GM18861 (cell line): ENCODE results near the gene OR2A14.
"Not testable (repeated sequence)": the region's sequence is repeated elsewhere in the genome, so short reads cannot be mapped to it uniquely, and the experiment has no call there.

Experiments used
- ATAC-seq: cut with Tn5 transposase; IDR thresholded peaks from one replicate; pipeline ENCODE4 v1.9.1; 2021; ENCODE audit not compliant: unreplicated experiment

Gene OR2A14

GRCh38 chr7:144148224-144148827, 25.4 kb downstream of the OR2A14 start:
- no peak for ATAC-seq

- no peak for ATAC-seq
These were observed 35.9 kb downstream of the OR2A14 start for GRCh38 chr7:144158861-144159260.

- ATAC-seq, result no peak
These were observed 41.8 kb downstream of the OR2A14 start for GRCh38 chr7:144164784-144165183.

DNA sequence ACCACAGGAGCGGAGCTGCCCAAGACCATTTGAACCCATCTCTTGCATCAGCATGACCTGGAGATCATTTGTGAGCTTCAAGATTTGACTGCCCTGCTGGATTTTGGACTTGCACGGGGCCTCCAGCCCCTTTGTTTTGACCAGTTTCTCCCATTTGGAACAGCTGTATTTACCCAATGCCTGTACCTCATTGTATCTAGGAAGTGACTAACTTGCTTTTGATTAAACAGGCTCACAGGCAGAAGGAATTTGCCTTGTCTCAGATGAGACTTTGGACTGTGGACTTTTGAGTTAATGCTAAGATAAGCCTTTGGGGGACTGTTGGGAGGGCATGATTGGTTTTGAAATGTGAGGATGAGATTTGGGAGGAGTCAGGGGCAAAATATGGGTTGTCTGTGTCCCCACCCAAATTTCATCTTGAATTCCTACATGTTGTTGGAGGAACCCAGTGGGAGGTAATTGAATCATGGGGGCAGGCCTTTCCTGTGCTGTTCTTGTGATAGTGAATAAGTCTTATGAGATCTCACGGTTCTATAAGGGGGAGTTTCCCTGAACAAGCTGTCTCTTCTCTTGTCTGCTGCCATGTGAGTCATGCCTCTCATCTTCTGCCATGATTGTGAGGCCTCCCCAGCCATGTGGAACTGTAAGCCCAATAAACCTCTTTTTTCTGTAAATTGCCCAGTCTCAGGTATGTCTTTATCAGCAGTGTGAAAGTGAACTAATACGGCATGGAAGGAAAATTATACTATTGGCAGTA, 48.8 kb downstream of the OR2A14 start:
- ATAC-seq, result not testable (repeated sequence)

DNA sequence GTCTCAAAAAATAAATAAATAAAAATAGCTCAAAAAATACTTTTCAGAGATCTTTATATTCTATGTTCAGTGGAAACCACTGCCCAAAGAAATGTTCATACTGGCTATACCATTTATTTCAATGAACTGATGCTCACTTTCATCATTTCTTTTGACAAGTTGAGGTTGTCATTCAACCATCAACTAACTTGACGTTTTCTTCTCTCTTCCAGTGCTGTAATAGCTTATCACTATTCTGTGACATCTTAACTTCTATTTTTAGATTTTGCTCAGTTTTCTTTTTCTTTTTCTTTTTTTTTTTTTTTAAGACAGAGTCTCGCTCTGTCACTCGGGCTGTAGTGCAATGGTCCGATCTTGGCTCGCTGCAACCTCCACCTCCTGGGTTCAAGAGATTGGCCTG, 51.6 kb downstream of the OR2A14 start:
- ATAC-seq, result no peak

DNA sequence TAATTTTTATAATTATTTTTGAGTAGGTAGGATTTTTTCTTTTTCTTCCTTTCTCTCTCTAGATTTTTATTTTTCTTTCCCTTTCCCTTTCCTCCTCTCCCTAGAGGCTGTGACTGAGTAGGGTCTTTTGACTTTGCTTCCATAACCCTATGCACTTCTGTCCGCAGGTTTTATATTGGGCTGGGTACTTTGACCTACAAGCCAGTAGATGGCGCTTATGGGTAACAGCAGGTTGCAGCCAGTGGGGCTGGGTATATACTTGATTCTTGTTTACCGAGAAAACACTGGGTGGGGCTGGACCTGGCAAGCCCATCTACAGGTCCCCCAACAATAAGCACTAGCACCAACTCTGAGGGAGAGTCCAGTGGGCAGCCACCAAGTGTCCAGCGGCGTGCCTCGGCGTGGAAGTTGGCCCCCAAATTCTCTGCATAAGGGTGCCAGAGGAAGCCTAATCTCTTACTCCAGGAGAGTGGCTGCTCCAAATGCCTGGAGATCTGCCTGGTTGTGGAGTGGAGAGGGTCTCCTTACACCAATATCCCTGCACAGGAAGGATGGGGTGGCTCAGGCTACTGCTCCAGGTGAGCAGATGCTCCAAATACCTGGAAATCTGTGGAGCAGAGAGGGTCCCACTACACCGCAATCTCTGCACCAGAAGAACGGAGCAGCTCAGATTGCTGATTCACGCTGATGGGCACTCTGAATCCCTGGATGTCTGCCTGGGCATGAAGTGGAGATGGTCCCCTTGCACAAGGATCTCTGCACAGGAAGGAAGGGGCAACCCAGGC, 55.6 kb downstream of the OR2A14 start:
- peak; percentile 89 for ATAC-seq

- ATAC-seq, result not testable (repeated sequence)
These were observed 56.1 kb downstream of the OR2A14 start for GRCh38 chr7:144179165-144179479.
